WTC11 (cell line): Measurements from ENCODE around the gene SIAH3.

Experiments used
- NR1H2 ChIP-seq: sonication (generic); formaldehyde crosslinking; IDR thresholded peaks from 2 replicates; pipeline ENCODE4 v1.9.0; 2021; ENCODE audit warnings: mild to moderate bottlenecking, moderate library complexity, missing genetic modification reagents
- PRRX2 ChIP-seq: fragments of 250-450 bp; sonication (Bioruptor Pico); IDR thresholded peaks from 2 replicates; pipeline ENCODE4 v1.8.0; 2021; ENCODE audit warnings: mild to moderate bottlenecking
- RELA ChIP-seq: sonication (generic); formaldehyde crosslinking; IDR thresholded peaks from 2 replicates; pipeline ENCODE4 v1.8.1; 2022; ENCODE audit warnings: missing genetic modification reagents, mild to moderate bottlenecking, borderline replicate concordance
- TEAD4 ChIP-seq: sonication (generic); formaldehyde crosslinking; IDR thresholded peaks from 2 replicates; pipeline ENCODE4 v1.8.0; 2022; ENCODE audit warnings: mild to moderate bottlenecking, missing genetic modification reagents
- ZNF219 ChIP-seq: sonication (generic); formaldehyde crosslinking; IDR thresholded peaks from 2 replicates; pipeline ENCODE4 v1.8.0; 2023; ENCODE audit warnings: missing genetic modification reagents, mild to moderate bottlenecking, borderline replicate concordance
- TF ChIP-seq, protein P1 (sequence below): sonication (generic); formaldehyde crosslinking; IDR thresholded peaks from 2 replicates; pipeline ENCODE4 v1.8.0; 2022; ENCODE audit warnings: mild to moderate bottlenecking, missing genetic modification reagents
- TF ChIP-seq, protein P2 (sequence below): fragments of 200-600 bp; IDR thresholded peaks from 2 replicates; pipeline ENCODE4 v1.8.0; 2022; ENCODE audit warnings: antibody characterized with exemption
- TF ChIP-seq, protein P3 (sequence below): sonication (generic); formaldehyde crosslinking; IDR thresholded peaks from 2 replicates; pipeline ENCODE4 v1.8.0; 2022; ENCODE audit warnings: mild to moderate bottlenecking, missing genetic modification reagents
- TF ChIP-seq, protein P4 (sequence below): sonication (generic); formaldehyde crosslinking; IDR thresholded peaks from 2 replicates; pipeline ENCODE4 v1.8.0; 2023; ENCODE audit warnings: missing genetic modification reagents, mild to moderate bottlenecking, borderline replicate concordance
- TF ChIP-seq, protein P5 (sequence below): sonication (generic); formaldehyde crosslinking; conservative IDR thresholded peaks from 2 replicates; pipeline ENCODE4 v1.8.1; 2022; ENCODE audit warnings: mild to moderate bottlenecking, missing genetic modification reagents
- TF ChIP-seq, protein P6 (sequence below): sonication (generic); formaldehyde crosslinking; IDR thresholded peaks from 2 replicates; pipeline ENCODE4 v1.8.1; 2023; ENCODE audit warnings: mild to moderate bottlenecking, missing genetic modification reagents, moderate library complexity

DNA sequence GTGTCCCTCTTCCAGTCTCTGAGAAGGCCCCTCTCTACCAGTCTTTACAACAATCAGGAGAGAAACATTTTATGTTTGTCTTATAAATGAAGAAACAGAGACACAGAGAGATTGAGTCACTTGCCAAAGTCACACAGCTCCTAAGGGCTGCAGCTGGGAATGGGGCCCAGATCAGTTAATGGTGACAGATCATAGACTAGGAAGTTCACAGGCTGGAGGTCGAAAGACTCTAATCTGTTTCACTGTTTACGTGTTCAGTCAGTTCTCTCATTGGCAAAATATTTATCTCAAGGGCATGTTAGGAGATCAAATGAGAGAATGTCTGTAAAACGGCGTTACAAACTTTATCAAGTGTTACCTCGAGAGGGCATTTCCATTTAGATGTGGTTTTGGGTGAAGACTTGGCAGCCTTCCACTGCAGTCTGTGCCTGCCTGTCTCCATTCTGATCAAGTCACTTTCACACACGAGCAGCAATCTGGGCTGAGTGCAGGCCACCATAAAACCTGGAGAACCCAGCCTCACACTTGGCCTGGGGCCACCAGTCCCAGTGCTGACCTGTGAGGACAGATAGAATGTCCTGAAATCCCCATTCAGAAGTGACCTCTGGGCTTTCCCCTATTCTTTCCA lies 65.1 kb downstream of the SIAH3 start:
- TF ChIP-seq, protein P1, sequence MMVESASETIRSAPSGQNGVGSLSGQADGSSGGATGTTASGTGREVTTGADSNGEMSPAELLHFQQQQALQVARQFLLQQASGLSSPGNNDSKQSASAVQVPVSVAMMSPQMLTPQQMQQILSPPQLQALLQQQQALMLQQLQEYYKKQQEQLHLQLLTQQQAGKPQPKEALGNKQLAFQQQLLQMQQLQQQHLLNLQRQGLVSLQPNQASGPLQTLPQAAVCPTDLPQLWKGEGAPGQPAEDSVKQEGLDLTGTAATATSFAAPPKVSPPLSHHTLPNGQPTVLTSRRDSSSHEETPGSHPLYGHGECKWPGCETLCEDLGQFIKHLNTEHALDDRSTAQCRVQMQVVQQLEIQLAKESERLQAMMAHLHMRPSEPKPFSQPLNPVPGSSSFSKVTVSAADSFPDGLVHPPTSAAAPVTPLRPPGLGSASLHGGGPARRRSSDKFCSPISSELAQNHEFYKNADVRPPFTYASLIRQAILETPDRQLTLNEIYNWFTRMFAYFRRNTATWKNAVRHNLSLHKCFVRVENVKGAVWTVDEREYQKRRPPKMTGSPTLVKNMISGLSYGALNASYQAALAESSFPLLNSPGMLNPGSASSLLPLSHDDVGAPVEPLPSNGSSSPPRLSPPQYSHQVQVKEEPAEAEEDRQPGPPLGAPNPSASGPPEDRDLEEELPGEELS (CRISPR knock-in tag): no peak
- TF ChIP-seq ZNF219 (CRISPR knock-in tag): no peak
- TF ChIP-seq, protein P2, sequence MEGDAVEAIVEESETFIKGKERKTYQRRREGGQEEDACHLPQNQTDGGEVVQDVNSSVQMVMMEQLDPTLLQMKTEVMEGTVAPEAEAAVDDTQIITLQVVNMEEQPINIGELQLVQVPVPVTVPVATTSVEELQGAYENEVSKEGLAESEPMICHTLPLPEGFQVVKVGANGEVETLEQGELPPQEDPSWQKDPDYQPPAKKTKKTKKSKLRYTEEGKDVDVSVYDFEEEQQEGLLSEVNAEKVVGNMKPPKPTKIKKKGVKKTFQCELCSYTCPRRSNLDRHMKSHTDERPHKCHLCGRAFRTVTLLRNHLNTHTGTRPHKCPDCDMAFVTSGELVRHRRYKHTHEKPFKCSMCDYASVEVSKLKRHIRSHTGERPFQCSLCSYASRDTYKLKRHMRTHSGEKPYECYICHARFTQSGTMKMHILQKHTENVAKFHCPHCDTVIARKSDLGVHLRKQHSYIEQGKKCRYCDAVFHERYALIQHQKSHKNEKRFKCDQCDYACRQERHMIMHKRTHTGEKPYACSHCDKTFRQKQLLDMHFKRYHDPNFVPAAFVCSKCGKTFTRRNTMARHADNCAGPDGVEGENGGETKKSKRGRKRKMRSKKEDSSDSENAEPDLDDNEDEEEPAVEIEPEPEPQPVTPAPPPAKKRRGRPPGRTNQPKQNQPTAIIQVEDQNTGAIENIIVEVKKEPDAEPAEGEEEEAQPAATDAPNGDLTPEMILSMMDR: no peak
- TF ChIP-seq, protein P3, sequence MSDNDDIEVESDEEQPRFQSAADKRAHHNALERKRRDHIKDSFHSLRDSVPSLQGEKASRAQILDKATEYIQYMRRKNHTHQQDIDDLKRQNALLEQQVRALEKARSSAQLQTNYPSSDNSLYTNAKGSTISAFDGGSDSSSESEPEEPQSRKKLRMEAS (CRISPR knock-in tag): no peak
- TF ChIP-seq NR1H2: no peak
- no peak for TF ChIP-seq PRRX2 (CRISPR knock-in tag)
- no peak for TF ChIP-seq RELA (CRISPR knock-in tag)
- TF ChIP-seq, protein P4, sequence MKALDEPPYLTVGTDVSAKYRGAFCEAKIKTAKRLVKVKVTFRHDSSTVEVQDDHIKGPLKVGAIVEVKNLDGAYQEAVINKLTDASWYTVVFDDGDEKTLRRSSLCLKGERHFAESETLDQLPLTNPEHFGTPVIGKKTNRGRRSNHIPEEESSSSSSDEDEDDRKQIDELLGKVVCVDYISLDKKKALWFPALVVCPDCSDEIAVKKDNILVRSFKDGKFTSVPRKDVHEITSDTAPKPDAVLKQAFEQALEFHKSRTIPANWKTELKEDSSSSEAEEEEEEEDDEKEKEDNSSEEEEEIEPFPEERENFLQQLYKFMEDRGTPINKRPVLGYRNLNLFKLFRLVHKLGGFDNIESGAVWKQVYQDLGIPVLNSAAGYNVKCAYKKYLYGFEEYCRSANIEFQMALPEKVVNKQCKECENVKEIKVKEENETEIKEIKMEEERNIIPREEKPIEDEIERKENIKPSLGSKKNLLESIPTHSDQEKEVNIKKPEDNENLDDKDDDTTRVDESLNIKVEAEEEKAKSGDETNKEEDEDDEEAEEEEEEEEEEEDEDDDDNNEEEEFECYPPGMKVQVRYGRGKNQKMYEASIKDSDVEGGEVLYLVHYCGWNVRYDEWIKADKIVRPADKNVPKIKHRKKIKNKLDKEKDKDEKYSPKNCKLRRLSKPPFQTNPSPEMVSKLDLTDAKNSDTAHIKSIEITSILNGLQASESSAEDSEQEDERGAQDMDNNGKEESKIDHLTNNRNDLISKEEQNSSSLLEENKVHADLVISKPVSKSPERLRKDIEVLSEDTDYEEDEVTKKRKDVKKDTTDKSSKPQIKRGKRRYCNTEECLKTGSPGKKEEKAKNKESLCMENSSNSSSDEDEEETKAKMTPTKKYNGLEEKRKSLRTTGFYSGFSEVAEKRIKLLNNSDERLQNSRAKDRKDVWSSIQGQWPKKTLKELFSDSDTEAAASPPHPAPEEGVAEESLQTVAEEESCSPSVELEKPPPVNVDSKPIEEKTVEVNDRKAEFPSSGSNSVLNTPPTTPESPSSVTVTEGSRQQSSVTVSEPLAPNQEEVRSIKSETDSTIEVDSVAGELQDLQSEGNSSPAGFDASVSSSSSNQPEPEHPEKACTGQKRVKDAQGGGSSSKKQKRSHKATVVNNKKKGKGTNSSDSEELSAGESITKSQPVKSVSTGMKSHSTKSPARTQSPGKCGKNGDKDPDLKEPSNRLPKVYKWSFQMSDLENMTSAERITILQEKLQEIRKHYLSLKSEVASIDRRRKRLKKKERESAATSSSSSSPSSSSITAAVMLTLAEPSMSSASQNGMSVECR (CRISPR knock-in tag): no peak
- TF ChIP-seq, protein P5, sequence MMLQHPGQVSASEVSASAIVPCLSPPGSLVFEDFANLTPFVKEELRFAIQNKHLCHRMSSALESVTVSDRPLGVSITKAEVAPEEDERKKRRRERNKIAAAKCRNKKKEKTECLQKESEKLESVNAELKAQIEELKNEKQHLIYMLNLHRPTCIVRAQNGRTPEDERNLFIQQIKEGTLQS (CRISPR knock-in tag): no peak
- no peak for TF ChIP-seq TEAD4 (CRISPR knock-in tag)
- TF ChIP-seq, protein P6, sequence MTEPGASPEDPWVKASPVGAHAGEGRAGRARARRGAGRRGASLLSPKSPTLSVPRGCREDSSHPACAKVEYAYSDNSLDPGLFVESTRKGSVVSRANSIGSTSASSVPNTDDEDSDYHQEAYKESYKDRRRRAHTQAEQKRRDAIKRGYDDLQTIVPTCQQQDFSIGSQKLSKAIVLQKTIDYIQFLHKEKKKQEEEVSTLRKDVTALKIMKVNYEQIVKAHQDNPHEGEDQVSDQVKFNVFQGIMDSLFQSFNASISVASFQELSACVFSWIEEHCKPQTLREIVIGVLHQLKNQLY (CRISPR knock-in tag): no peak
